K562 (cell line): ENCODE measurements around the gene ASIC1. TPM values are rescaled to one million over a fixed set of nuclear protein-coding genes. Genes with fewer than 3 reads are reported as not detected.
A peak's percentile ranks its signal among the peaks of the same experiment; 100 is the strongest.

ENCODE experiments used
- CTBP1 ChIP-seq: fragments of 450-650 bp; IDR thresholded peaks from 2 replicates; pipeline ENCODE4 v1.6.1; 2016; ENCODE audit warnings: borderline replicate concordance
- EP300 ChIP-seq: IDR thresholded peaks from 2 replicates; pipeline ENCODE4 v1.6.1; 2012; ENCODE audit warnings: low read length, improper control_type of control experiment
- HNRNPUL1 ChIP-seq: fragments of 200-400 bp; formaldehyde crosslinking; IDR thresholded peaks from 2 replicates; pipeline ENCODE4 v1.6.1; 2017; ENCODE audit warnings: low read length
- PBX2 ChIP-seq, 2 experiments: IDR thresholded peaks in 1 of 2; conservative IDR thresholded peaks in 1 of 2; 2 replicates each; pipeline ENCODE4 v1.6.1; 2016; ENCODE audit warnings: low read depth in 2 of 2, mild to moderate bottlenecking in 1 of 2, missing compliant biosample characterization in 1 of 2, missing genetic modification characterization in 1 of 2, moderate library complexity in 1 of 2
- PREB ChIP-seq: sonication (generic); formaldehyde crosslinking; IDR thresholded peaks from 2 replicates; pipeline ENCODE4 v1.8.1; 2023; ENCODE audit warnings: mild to moderate bottlenecking, missing genetic modification reagents
- SPI1 ChIP-seq: IDR thresholded peaks from 2 replicates; pipeline ENCODE4 v1.6.1; 2011; ENCODE audit warnings: low read depth, low read length, control low read depth, borderline replicate concordance
- polyA plus RNA-seq, 8 experiments: library from polyadenylated mRNA; depleted of rRNA in 4 of 8; stranded (reverse) in 5 of 8; unstranded in 3 of 8; fragments of >200 nt; fragmentation: Nextera tagmentation in 2 of 8; fragmentation: Illumina TruSeq in 1 of 8; extraction: Ambion mirVana in 2 of 8; extraction: Trizol in 1 of 8; gene quantifications; 2 replicates each; pipeline versions ENCODE4 v1.2.1 to v1.2.3, GENCODE V29; 2011 to 2014; ENCODE audit warnings: inconsistent platforms in 1 of 8, missing spikeins in 1 of 8
- total RNA-seq, 7 experiments: library from RNA; depleted of rRNA in 6 of 7; stranded (reverse); fragments of >200 nt in 6 of 7; fragmentation: Illumina TruSeq in 2 of 7; extraction: Trizol in 2 of 7; gene quantifications; 2 replicates each; pipeline versions ENCODE4 v1.2.1 to v1.2.3, GENCODE V29; 2011 to 2021; ENCODE audit warnings: low replicate concordance in 1 of 7

The ASIC1 gene
- total and polyA plus RNA-seq, 9 of the 15 experiments (the other 6 are each of a cell fraction or from before 2014, with no cell fraction given) = 0.01 to 1.7 (median 0.45) TPM

GRCh38 chr12:50053583-50053982 lies 3.8 kb upstream of the ASIC1 start (continued):
- no peak for TF ChIP-seq PBX2 (CRISPR knock-in tag; IDR thresholded peaks at IDR 0.05; ENCODE audit: low read depth)
- TF ChIP-seq PBX2 (tag; conservative IDR thresholded peaks at IDR 0.05; ENCODE audit: low read depth) = 0 out of 2 replicates have a peak, but pooled peaks have one; percentile 16
- TF ChIP-seq EP300 = no peak
- peak; percentile 89 for TF ChIP-seq CTBP1
- TF ChIP-seq SPI1 = peak; percentile 91
- no peak for TF ChIP-seq PREB (CRISPR knock-in tag)
- TF ChIP-seq HNRNPUL1 = no peak
